Subcutaneous adipose tissue (tissue), 4 donors: Measurements from ENCODE around the gene ADARB2. TPM values are rescaled to one million over a fixed set of nuclear protein-coding genes. Genes with fewer than 3 reads are reported as not detected.

Source experiments
- total RNA-seq, 4 donors: library from RNA; depleted of rRNA; stranded (reverse); fragments of >200 nt; gene quantifications; one replicate each; pipeline ENCODE4 v1.1.0, GENCODE V29; 2016
- TF ChIP-seq, protein P1 (sequence below): fragments of 450-650 bp; IDR thresholded peaks from one replicate; pipeline ENCODE4 v1.5.1; 2016; ENCODE audit warnings: low read depth, mild to moderate bottlenecking, control low read depth, antibody characterized with exemption, moderate library complexity

ADARB2 gene
- total RNA-seq, 4 donors from 2014 or later: under 0.01 to 0.65 (median 0.44) TPM; not detected in 1

DNA sequence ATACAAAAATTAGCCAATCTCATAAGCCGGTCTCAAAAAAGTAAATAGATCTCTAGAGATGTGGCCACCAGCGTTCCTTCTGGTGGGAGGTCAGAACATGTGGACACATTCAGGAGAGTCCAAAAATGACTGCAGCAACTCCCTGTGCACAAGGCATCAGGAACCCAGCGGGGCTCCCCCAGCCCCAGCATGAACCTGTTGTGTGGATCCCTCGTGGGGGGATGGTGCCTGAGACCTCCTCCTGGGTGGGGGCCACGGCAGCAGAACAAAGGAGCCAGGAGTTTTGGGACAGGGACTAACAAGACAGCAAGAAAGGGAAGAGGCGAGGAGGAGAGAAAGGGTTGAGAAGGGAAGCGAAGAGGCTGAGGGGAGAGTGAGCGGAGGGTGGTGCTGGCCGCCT lies 559.4 kb downstream of the ADARB2 start:
- TF ChIP-seq, protein P1, sequence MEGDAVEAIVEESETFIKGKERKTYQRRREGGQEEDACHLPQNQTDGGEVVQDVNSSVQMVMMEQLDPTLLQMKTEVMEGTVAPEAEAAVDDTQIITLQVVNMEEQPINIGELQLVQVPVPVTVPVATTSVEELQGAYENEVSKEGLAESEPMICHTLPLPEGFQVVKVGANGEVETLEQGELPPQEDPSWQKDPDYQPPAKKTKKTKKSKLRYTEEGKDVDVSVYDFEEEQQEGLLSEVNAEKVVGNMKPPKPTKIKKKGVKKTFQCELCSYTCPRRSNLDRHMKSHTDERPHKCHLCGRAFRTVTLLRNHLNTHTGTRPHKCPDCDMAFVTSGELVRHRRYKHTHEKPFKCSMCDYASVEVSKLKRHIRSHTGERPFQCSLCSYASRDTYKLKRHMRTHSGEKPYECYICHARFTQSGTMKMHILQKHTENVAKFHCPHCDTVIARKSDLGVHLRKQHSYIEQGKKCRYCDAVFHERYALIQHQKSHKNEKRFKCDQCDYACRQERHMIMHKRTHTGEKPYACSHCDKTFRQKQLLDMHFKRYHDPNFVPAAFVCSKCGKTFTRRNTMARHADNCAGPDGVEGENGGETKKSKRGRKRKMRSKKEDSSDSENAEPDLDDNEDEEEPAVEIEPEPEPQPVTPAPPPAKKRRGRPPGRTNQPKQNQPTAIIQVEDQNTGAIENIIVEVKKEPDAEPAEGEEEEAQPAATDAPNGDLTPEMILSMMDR: no peak

GRCh38 chr10:1175956-1176565 lies 561.3 kb downstream of the ADARB2 start:
- TF ChIP-seq, protein P1: no peak

DNA sequence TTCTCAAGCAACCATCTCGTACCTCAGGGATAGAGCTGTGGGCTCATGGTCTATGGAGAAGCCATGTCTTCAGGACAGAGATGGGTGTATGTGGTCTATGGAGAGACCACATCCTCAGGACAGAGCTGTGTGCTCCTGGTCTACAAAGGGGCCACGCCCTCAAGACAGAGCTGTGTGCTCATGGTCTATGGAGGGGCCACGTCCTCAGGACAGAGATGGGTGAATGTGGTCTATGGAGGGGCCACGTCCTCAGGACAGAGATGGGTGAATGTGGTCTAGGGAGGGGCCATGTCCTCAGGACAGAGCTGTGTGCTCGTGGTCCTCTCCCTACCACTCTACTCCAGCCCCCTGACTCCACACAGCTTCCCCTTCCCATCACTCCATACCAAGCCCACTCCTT lies 563.3 kb downstream of the ADARB2 start:
- TF ChIP-seq, protein P1: no peak

DNA sequence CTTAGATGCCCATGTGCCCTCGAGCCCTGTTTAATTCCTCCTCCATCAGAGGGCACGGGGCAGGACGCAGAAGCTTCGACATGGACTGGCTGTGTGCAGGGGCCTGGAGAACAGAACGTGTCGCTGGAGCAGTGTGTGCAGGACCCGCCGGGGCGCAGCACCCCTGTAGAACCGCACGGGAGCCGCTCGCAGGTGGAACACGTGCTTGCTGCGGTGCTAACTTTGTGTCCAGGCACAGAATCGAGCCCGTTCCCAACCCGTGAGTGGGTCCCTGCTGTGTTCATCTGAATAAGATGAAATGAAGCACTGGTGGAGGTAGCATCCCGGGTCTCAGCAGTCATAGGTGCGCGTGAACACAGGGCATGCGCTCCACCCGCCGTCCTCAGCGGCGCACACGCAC lies 564.2 kb downstream of the ADARB2 start:
- TF ChIP-seq, protein P1: no peak

DNA sequence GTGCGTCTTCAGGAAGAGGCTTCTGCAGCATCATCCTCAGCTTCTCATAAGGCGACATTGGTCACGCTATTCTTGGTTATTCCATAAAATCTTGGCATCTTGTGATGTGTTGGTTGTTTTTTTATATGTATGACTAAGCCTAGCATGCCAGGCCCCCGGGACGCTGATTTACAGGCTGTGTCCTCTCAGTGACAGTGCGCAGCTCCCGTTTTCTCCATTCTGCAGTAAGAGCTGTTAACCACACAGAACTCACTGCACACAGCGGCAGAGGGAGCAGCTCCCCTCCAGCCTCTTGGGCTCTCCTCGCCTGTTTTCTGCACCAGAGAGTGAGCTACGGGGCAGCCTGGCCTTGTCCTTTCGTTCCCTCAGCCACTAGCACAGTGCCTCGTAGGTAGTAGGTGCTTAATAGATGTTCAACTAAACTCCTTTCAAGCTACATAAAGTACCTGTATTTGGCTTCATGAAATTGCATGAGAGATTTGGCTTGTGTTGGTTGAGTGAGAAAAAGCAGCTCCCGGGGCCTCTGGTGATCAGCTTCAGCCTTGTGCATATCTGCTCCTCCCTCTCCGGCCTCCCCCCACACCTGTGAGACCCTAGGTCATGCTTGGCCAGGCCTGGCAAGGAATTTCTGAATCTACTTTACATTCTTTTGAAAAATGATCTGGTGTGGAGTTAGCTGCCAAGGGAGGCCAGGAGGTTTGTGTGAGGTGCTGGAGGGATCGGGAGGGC lies 564.9 kb downstream of the ADARB2 start:
- TF ChIP-seq, protein P1: no peak

DNA sequence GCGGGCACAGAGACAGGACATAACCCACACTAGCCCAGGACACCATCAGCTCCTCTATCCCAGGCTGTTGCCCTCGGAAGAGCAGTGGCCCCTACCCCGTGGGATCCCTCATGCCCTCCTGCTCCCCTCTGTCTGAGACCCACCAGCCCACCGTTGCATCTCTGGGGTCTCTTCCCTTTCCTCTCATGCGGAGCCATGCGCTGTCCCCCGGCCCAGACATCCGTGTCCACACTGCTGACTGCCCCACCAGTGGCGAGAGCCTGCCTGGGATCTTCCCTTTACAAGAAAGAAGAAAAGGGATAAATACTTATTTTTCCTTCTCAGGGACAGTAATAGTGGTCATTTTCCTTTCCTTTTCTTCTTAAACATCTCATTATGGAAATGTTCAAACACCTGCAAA lies 565.7 kb downstream of the ADARB2 start:
- TF ChIP-seq, protein P1: no peak

GRCh38 chr10:1171182-1171581 lies 566.1 kb downstream of the ADARB2 start:
- TF ChIP-seq, protein P1: no peak
